T follicular helper cell (primary cell): ENCODE measurements around the gene MICU2.
"Not testable (repeated sequence)": the region's sequence is repeated elsewhere in the genome, so short reads cannot be mapped to it uniquely, and the experiment has no call there.

Experiments used
- DNase-seq: peaks from one replicate; pipeline ENCODE4 v3.0.0-alpha.2; 2020; ENCODE audit warnings: low read depth

MICU2 gene

GRCh38 chr13:21594715-21595545, 9.0 kb downstream of the MICU2 start:
- no peak for DNase-seq

- not testable (repeated sequence) for DNase-seq
Measured at GRCh38 chr13:21590665-21591456, 13.1 kb downstream of the MICU2 start.

GRCh38 chr13:21590231-21590630, 13.7 kb downstream of the MICU2 start:
- DNase-seq, result no peak

DNA sequence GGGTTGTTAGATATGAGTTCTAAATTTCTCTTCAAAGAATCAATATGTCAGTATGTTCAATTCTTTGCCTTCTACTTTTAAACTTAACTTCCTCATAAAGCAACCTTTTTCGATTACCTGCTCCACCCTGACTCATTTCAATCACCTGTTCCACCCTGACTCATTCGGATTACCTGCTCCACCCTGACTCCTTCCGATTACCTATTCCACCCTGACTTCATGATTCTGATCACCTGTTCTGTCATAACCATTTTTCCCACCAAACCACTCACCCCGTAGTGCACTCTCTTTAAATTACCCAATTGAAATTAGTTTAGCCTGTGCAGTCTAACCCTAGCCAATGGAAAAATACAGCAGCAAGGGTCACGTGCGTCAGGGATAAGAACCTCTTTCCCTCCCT, 14.5 kb downstream of the MICU2 start:
- not testable (repeated sequence) for DNase-seq

DNA sequence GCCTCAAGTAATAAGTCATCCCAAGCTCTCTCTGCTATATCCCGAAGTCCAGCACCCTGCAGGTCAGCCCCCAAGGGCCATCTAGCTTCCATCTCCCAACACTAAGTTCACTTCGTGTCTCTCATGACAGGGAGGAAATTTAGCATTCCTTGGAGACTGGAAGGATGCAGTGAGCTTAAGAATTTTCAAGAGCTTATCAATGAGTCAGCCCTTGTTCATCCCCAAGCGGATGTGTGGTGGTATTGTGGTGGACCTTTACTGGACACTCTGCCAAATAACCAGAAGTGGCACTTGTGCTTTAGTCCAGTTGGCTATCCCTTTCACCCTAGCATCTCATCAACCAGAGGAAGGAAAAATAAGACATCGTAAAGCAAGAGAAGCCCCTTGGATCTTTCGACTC, 15.6 kb downstream of the MICU2 start:
- not testable (repeated sequence) for DNase-seq

GRCh38 chr13:21584973-21585592, 18.9 kb downstream of the MICU2 start:
- no peak for DNase-seq

- no peak for DNase-seq
Measured at GRCh38 chr13:21583478-21583877, 20.5 kb downstream of the MICU2 start.

GRCh38 chr13:21580736-21581135, 23.2 kb downstream of the MICU2 start:
- no peak for DNase-seq

GRCh38 chr13:21579754-21580316, 24.1 kb downstream of the MICU2 start:
- DNase-seq, result no peak

- no peak for DNase-seq
Measured at GRCh38 chr13:21578748-21579147, 25.2 kb downstream of the MICU2 start.

GRCh38 chr13:21576426-21576825, 27.5 kb downstream of the MICU2 start:
- DNase-seq, result no peak

DNA sequence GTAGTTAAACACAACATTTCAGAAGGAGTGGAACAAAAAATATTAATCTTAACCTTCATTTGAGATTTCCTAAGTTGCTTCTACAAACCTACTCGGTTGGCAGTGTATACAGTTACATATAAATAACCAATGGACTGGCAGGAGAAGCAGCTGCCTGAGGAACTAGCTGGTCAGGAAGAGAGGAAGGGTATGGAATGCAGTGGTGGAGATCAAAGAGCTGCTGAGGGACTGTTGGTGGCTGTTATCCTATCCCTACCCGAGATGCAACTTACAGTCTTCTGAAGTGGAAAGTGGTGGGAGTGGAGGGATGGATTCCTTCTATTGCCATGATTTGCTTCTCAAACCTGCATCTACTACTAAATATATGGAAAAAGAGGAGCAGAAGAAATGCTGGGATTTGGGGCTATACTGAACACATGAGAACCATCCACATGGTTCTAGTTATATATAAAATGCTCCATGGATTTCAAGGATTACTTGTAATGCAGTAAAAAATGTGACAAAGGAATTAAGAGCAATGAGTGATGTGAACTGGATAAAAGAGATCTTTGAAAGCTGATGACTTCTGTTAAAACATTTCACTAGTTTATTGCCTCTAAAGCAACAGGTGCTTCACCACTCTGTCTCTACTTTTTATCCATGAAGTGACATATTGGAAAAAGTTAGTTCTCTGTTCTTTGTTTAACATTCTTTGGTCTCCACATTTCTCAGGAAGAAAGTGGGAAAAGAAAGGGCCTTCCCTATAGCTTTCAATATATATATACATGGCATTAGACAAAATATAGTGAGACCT, 29.9 kb downstream of the MICU2 start:
- no peak for DNase-seq

GRCh38 chr13:21569686-21570085, 34.3 kb downstream of the MICU2 start:
- DNase-seq, result no peak

GRCh38 chr13:21568854-21569253, 35.1 kb downstream of the MICU2 start:
- no peak for DNase-seq

- DNase-seq, result no peak
Measured at GRCh38 chr13:21567714-21568113, 36.3 kb downstream of the MICU2 start.

- no peak for DNase-seq
Measured at GRCh38 chr13:21557995-21558394, 46.0 kb downstream of the MICU2 start.

DNA sequence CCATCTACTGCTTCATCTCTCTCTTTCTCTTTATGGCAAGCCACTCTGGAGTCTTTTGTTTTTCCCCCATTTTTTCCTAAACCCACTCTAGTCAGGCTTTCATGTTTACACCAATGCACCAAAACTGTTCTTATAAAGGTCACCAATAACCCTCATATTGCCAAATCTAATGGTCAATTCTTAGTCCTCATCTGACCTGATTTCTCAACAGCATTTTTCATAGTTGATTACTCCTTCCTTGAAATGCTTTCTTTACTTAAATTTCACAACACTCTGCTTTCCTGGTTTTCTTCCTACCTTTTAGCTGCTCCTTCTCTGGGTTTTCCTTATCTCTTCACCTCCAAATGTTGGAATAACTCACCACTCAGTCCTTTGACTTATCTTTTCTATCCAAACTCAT, 47.9 kb downstream of the MICU2 start:
- DNase-seq, result no peak

- DNase-seq, result not testable (repeated sequence)
Measured at GRCh38 chr13:21553261-21553660, 50.7 kb downstream of the MICU2 start.

DNA sequence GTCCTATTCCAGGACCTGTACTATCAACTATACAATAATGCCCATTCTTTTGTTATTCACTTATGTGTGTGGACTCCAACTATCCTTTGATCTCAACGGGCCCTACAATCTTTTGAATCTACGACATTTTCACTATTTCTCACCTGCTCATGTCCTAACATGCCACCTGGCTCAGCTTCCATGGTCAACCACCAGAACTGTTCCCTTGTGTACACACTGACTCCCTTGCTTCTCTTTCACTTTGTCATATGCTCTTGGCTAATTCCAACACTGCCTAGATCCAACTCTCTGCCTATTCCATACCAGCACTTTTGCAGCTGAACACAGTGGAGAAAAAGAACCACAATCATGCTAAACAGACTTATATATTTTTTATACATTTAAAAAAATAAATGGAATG, 53.1 kb downstream of the MICU2 start:
- no peak for DNase-seq

- no peak for DNase-seq
Measured at GRCh38 chr13:21549633-21550032, 54.3 kb downstream of the MICU2 start.

DNA sequence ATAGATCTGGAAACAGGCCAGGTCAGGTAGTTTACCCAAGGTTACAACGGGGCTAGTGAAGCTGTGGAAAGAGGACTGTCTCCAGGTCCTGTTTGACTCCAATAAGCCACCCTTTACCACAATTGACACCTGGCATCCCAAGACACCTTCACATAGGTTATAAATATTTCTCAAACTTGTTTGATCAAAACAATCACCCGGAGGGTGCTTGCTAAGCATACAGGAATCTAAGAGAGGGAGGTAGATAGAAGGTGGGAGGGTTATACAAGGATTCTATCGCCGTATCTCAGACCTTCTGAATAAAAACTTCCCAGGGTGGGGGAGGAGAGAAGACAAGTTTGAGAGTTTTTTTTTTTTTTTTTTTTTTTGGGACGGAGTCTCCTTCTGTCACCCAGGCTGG, 55.4 kb downstream of the MICU2 start:
- DNase-seq, result no peak

DNA sequence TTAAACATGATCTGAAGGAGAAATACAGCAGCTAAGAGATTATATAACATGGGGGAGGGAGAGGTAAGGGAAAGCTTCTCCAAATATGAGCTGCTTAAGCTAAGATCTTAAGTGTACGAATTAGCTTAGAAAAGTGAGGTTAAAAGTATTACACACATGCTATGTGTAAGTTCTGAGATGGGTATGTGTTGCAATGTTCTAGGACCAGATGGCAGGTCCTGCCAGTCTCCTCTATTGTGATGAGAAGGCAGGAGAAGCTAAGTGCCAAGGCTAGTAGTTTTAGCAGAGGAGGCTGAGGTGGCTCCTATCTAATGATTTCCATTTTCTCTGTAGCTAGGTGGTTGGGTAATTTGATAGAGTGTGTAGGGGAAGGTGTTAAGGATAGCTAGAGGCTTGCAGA, 57.6 kb downstream of the MICU2 start:
- DNase-seq, result no peak
